Activated CD4-positive, alpha-beta memory T cell treated with anti-CD3 and anti-CD28 coated beads, Interleukin-2, amount 10 ng/mL, durations not matched to agents 7 days and 5 days (primary cell): Measurements from ENCODE around the gene ZC3H18. TPM values are rescaled to one million over a fixed set of nuclear protein-coding genes. Genes with fewer than 3 reads are reported as not detected.

Experiments
- CTCF ChIA-PET: fragments of 350-600 bp; sonication (Branson Sonifier 250); formaldehyde crosslinking; loops from one replicate; lab custom pipeline; 2021; ENCODE audit warnings: antibody characterized with exemption, inconsistent platforms; lab: Charles Lee
- POLR2A ChIA-PET: fragments of 350-600 bp; sonication (Branson Sonifier 250); formaldehyde crosslinking; loops from one replicate; lab custom pipeline; 2021; ENCODE audit warnings: antibody characterized with exemption; lab: Charles Lee
- DNase-seq: peaks from one replicate; pipeline ENCODE4 v3.0.0-alpha.2; 2020
- H3K27ac Mint-ChIP-seq: one replicate; pipeline ENCODE4 v1.8.0; 2021; ENCODE audit warnings: mild to moderate bottlenecking, mixed read lengths
- H3K27me3 Mint-ChIP-seq: one replicate; pipeline ENCODE4 v1.8.0; 2021; ENCODE audit warnings: mixed read lengths
- H3K36me3 Mint-ChIP-seq: one replicate; pipeline ENCODE4 v1.8.0; 2021; ENCODE audit warnings: low read depth, mixed read lengths
- H3K4me1 Mint-ChIP-seq: one replicate; pipeline ENCODE4 v1.8.0; 2021; ENCODE audit warnings: mixed read lengths
- H3K4me3 Mint-ChIP-seq: one replicate; pipeline ENCODE4 v1.8.0; 2021; ENCODE audit warnings: mild to moderate bottlenecking, mixed read lengths
- H3K9me3 Mint-ChIP-seq: one replicate; pipeline ENCODE4 v1.8.0; 2021; ENCODE audit warnings: mixed read lengths
- total RNA-seq, 2 experiments: library from RNA; stranded (reverse); gene quantifications; one replicate each; pipeline ENCODE4 v1.2.3, GENCODE V29; 2021

Gene ZC3H18
- total RNA-seq, 2 experiments from 2014 or later, result 75.9 to 78.6 TPM

DNA sequence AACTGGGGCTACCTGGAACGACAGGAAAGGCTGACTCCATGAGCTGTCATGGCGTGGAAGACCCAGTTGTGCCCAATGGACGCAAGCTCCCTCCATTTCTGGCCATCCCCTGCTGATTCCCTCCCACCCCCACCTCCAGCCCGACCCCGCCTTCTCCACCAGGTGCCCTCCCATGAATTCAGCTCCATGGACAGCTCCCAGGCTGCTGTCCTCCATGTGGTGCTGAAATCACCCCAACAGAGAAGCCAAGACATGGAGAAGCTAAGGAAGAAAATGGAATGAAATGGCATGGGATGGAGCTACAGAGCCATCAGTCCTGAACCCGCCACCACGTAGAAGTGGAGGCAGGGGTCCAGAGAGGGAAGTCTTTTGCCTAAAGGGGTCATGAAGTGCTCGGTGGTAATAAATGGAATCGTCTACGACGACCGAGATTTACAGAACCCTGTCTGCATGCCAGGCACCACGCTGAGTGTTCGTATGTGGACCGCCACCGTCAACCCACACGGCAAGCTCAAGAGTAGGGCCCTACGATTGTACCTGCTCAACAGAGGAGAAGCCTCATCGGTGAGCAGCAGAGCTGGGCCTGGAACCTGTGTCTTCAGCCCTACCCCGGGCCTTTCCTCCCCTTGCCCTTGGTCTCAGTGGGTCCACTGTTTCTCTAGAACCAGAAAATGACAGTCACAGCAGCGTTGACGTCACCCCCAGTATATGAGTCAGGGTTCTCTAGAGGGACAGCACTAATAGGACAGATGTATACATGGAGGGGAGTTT, 9.3 kb upstream of the ZC3H18 start:
- ChIA-PET CTCF (interaction anchor here (0.8 to 3.2 kb wide), 6 partner anchors 10 to 782 kb away, joined by 3 to 13 read pairs (median 4); partner anchors contain the start of gene ZC3H18), POLR2A (interaction anchor here (1.4 kb wide), 1 partner anchor 9 kb away, joined by 3 read pairs; the partner anchor contains the start of gene ZC3H18)
- Mint-ChIP-seq H3K4me1 (peaks cover 5% of the 10 kb centered on the region), H3K27me3 (peaks cover 5% of the 10 kb centered on the region), H3K36me3 (peaks cover 3% of the 10 kb centered on the region), H3K4me3 (no peak overlapping the region), H3K27ac (no peak overlapping the region), H3K9me3 (peaks cover 9% of the 10 kb centered on the region)
- no peak for DNase-seq

DNA sequence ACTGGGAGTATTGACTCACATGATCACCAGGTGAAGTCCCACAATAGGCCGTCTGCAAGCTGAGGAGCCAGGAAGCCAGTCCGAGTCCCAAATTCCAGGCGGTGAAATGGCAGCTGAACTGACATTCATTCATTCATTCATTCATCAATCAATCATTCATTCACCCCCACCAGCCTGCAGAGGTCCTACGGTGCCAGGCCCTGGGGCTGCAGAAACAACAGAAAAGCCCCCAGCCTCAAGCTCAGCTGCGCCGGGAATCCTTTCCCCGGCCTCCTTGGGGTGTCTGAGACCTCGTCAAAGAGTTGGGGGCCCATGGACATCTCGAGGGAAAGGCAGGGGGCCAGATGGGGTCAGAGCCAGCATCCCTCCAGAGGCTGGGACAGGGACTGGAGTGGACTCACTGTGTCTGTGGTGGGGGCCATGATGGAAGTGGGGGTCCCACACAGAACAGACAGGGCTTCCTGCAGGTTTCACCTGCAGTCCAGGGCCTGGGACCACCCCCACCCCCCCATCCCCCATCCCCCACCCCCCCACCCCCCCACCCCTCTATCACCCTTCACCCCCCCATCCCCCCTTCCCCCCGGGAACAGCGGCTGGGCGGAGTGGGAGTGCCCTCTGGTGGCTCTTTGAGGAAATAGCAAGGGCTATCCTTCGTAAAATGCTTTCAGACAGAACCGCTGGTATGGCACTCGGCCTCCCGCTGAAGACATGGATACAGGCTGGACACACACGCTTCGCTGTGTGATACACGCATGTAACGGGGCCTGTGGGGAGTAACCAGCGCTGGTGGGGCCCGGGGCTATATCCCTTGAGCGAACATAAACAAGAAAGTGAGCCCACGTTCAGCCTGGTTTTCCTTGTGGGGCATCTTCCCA, 8.5 kb upstream of the ZC3H18 start:
- DNase-seq, result peak; percentile 43
- Mint-ChIP-seq H3K4me3 (no peak overlapping the region), H3K9me3 (peaks cover 2% of the 10 kb centered on the region), H3K27me3 (peaks cover 5% of the 10 kb centered on the region), H3K27ac (no peak overlapping the region), H3K4me1 (peaks cover 12% of the 10 kb centered on the region), H3K36me3 (no peaks in the 10 kb centered on the region)
- ChIA-PET POLR2A (interaction anchor here (1.2 kb wide), 1 partner anchor 26 kb away, joined by 3 read pairs; no protein-coding TSS in a partner anchor), CTCF (interaction anchor here (0.8 to 3.2 kb wide), 6 partner anchors 9 to 783 kb away, joined by 3 to 13 read pairs (median 4); partner anchors contain the start of gene ZC3H18)

DNA sequence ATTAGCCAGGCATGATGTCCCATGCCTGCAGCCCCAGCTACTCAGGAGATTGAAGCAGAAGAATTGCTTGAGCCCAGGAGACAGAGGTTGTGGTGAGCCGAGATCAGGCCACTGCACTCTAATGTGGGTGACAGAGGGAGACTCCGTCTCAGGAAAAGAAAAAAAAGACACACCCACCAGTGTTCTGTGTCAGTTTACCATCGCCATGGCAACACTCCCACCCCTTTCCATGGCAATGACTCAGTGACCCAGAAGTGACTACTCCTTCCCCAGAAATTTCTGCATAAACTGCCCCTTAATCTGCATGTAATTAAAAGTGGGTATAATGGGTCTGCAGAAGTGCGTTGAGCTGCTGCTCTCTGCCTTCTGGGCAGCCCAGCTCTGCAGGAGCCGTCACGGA, 4.0 kb upstream of the ZC3H18 start:
- H3K9me3 Mint-ChIP-seq, result no peaks in the 10 kb centered on the region
- CTCF ChIA-PET, result no interaction called here
- peaks cover 24% of the 10 kb centered on the region for H3K4me1 Mint-ChIP-seq
- POLR2A ChIA-PET, result no interaction called here
- H3K27ac Mint-ChIP-seq, result no peak overlapping the region
- peaks cover 2% of the 10 kb centered on the region for H3K27me3 Mint-ChIP-seq
- no peaks in the 10 kb centered on the region for H3K36me3 Mint-ChIP-seq
- DNase-seq, result no peak
- H3K4me3 Mint-ChIP-seq, result no peak overlapping the region

DNA sequence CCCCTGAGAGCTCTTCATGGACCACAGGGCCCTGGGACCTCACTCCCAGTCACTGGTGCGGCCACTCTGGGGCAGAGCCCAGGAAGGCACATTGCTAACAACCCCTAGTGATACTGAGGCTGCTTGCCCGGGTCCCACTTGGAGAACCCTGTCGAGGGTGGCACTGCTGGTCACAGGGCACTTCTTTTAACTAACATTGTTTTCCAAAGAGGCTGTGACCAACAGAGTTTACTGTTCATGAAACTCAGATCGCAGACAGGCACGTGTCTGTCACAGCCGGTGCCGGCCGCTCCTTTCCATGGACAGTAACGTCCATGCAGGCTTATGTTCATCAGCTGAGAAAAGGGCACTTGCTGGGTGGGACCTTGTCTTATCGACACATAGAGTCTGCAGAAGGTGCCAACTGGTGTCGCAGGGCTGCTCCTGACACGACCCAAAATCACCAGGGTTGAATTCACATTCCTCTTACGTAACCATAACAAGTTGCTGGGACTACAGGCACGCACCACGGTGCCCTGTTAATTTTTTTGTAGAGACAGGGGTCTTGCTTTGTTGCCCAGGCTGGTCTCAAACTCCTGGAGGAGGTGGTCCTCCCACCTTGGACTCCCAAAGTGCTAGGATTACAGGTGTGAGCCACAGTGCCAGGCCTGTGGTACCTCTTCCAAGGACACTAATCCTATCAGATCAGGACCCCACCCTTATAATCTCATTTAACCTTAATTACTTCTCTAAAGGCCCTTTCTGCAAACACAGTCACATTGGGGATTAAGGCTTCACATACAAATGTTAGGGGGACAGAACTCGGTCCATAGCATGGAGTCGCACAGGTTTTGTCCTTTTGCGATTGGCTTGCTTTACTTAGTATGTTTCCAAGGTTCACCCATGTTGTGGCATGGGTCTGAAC, 1.2 kb upstream of the ZC3H18 start:
- Mint-ChIP-seq H3K9me3 (no peaks in the 10 kb centered on the region), H3K36me3 (peaks cover 18% of the 10 kb centered on the region), H3K27me3 (no peaks in the 10 kb centered on the region), H3K4me3 (peak overlapping the region; percentile 73), H3K27ac (peak overlapping the region; percentile 62), H3K4me1 (peaks cover 42% of the 10 kb centered on the region)
- CTCF ChIA-PET, result no interaction called here
- no peak for DNase-seq
- POLR2A ChIA-PET, result interaction anchor here (1.3 to 2.3 kb wide), 4 partner anchors 24 to 114 kb away, joined by 3 to 20 read pairs (median 8); no protein-coding TSS in a partner anchor

DNA sequence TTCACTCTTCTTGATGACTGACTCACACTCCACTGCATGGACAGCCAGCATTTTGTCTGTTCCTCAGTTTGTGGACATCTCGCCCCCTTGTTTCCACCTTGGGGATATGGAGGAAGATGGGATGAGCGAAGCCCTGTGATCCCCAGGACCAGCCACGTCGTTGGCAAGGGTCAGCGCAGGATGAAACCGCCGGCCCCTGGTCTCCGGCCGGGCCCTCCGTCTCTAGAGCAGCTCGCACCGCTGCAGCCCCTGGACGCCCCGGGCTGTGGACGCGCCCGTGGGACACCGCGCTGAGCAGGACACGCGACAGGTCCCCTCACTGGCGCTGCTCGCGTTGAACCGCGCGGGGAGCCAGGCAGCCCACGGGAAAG, 604 bp upstream of the ZC3H18 start:
- Mint-ChIP-seq H3K4me3 (peak overlapping the region; percentile 73), H3K27ac (peak overlapping the region; percentile 62), H3K27me3 (no peaks in the 10 kb centered on the region), H3K9me3 (no peaks in the 10 kb centered on the region), H3K4me1 (peaks cover 42% of the 10 kb centered on the region), H3K36me3 (peaks cover 18% of the 10 kb centered on the region)
- POLR2A ChIA-PET, result interaction anchor here (0.6 to 2.9 kb wide), 16 partner anchors 9 to 648 kb away, joined by 3 to 30 read pairs (median 5); partner anchors contain the start of genes BANP, CTU2, RNF166 and ZFPM1
- CTCF ChIA-PET, result interaction anchor here (0.7 to 1.9 kb wide), 10 partner anchors 8 to 671 kb away, joined by 3 to 13 read pairs (median 4); no protein-coding TSS in a partner anchor
- DNase-seq, result no peak

DNA sequence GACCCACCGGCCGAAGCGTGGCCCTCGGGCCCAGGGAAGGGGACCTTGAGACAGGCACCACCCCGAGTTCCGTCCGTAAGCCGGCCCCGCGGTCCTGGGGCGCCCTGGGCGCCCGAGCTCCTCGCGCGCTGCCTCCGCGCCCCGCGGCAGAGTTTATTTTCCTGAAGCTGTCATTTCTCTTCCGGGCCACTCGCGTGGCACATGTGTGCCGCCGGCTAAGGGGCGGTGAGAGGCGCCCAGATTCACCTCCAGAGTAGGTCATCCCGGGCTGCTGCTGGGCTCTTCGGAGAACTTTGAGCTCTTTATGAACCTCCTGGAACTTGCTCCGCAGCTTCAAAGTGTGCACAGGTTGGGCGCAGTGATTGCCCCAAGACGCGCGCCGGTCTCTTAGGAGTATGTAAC, 489 bp downstream of the ZC3H18 start:
- H3K9me3 Mint-ChIP-seq, result no peaks in the 10 kb centered on the region
- H3K36me3 Mint-ChIP-seq, result peaks cover 21% of the 10 kb centered on the region
- peak; percentile 56 for DNase-seq
- ChIA-PET POLR2A (interaction anchor here (0.6 to 2.9 kb wide), 26 partner anchors 8 to 792 kb away, joined by 3 to 30 read pairs (median 4); partner anchors contain the start of genes ACSF3, BANP, CTU2 and GALNS), CTCF (interaction anchor here (0.8 to 1.9 kb wide), 11 partner anchors 9 to 210 kb away, joined by 3 to 13 read pairs (median 4); no protein-coding TSS in a partner anchor)
- H3K4me3 Mint-ChIP-seq, result peak overlapping the region; percentile 76
- no peaks in the 10 kb centered on the region for H3K27me3 Mint-ChIP-seq
- H3K27ac Mint-ChIP-seq, result peak overlapping the region; percentile 37
- peaks cover 42% of the 10 kb centered on the region for H3K4me1 Mint-ChIP-seq

DNA sequence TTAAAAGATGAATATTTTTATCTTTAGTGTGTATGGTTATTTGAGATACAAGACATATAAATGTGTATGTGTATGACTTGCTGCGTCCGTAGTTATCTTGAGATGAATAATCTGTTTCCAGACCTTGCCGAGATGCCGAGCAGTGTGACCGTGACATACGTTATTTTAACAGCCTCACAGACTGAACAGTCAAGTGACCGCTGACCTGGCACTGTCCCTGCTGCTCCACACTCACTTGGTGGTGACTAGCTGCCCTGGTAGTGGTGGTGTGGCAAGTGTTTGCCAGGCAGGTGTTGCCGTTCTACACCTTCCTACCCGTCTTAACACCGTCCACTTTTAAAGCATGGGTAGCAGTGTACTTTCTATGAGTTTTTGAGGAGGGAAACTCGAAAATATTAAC, 5.0 kb downstream of the ZC3H18 start:
- DNase-seq, result no peak
- Mint-ChIP-seq H3K27me3 (no peaks in the 10 kb centered on the region), H3K36me3 (peaks cover 58% of the 10 kb centered on the region), H3K4me3 (no peak overlapping the region), H3K9me3 (no peaks in the 10 kb centered on the region), H3K27ac (no peak overlapping the region), H3K4me1 (peaks cover 35% of the 10 kb centered on the region)
- CTCF ChIA-PET, result no interaction called here
- POLR2A ChIA-PET, result no interaction called here

DNA sequence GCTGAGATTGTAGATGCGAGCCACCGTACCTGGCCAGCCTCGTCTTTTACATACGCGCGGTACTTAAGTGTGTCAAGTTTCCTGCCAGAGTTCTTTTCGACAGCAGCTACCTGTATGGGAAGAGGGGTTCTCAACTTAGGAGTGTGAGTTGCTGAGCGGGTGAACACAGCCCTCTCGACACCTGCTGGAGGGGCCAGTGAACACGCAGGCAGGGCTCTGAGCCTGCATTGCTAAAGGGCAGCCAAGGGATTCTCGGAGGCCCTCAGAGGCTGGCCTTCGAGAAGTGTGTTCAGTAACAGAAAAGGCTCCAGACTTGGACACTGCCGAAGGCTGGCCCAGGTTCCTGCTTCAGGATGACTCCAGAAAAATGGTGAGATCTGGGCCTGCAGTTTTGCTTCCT, 6.1 kb downstream of the ZC3H18 start:
- no peak for DNase-seq
- Mint-ChIP-seq H3K4me3 (no peak overlapping the region), H3K27ac (no peak overlapping the region), H3K27me3 (no peaks in the 10 kb centered on the region), H3K4me1 (peaks cover 29% of the 10 kb centered on the region), H3K36me3 (peaks cover 68% of the 10 kb centered on the region), H3K9me3 (no peaks in the 10 kb centered on the region)
- CTCF ChIA-PET, result no interaction called here
- POLR2A ChIA-PET, result no interaction called here

DNA sequence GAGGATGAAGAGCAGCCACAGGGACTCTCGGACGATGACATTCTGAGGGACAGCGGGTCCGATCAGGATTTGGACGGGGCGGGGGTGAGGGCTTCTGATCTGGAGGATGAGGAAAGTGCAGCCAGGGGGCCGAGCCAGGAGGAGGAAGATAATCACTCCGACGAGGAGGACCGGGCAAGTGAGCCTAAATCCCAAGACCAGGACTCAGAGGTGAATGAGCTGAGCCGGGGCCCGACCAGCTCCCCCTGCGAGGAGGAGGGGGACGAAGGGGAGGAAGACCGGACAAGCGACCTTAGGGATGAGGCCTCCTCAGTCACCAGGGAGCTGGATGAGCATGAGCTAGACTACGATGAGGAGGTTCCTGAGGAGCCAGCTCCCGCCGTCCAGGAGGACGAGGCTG, 7.0 kb downstream of the ZC3H18 start:
- Mint-ChIP-seq H3K4me1 (peaks cover 24% of the 10 kb centered on the region), H3K36me3 (peaks cover 66% of the 10 kb centered on the region), H3K27me3 (no peaks in the 10 kb centered on the region), H3K9me3 (no peaks in the 10 kb centered on the region), H3K4me3 (no peak overlapping the region), H3K27ac (peak overlapping the region; percentile 36)
- DNase-seq, result no peak
- ChIA-PET CTCF (no interaction called here), POLR2A (interaction anchor here (1.3 kb wide), 1 partner anchor 11 kb away, joined by 4 read pairs; no protein-coding TSS in a partner anchor)

DNA sequence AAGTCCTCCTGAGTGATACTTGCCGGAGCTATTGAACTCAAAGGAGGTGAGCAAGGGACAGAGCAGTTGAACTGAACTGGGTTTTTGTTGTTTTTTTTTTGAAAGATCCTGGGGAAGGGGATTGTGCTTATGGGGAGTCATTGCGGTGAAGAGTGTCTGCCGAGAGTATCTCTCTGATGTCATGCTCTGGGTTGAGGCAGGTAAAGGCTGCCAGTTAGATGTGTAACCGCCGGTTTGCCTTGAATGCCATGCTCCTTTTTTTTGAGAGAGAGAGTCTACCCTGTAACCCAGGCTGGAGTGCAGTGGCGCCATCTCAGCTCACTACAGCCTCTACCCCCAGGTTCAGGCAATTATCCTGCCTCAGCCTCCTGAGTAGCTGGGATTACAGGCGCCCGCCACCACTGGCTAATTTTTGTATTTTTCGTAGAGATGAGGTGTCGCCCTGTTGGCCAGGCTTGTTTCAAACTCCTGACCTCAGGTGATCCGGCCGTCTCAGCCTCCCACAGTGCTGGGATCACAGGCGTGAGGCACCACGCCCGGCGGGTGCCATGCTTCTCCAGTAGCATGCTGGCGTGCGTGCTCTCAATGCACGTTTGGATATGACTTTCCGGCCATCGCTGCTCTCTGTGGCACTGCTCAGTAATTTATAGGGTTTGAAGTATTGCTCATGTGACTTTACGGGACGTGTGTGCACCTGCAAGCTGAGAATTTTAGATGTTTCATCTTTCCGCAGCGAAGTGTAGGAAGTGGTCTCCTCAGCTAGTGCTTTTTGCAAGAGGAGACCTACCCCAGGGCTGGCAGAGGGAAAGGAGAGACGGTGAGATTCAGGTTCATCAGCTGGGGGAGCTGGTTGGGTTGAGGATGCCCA, 8.5 kb downstream of the ZC3H18 start:
- CTCF ChIA-PET, result no interaction called here
- DNase-seq, result no peak

DNA sequence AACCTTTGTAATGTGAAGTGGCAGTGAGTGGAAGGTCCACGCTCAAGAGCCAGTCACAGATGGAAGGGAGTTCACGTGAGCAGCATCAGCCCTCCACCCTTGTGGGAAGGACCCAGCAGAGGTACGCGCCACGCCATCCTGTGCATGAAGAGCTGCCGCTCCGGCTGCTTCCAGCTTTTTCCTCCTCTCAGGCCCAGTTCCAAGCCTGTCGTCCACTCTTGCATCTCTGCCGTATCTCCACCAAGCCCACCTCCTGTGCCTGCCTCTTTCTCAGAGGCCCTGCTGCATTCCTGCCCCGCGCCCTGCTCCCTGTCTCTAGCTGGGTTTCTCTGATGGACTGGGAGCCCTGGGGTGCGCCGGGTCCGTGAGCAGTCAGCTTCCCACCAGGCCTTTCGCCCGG, 10.2 kb downstream of the ZC3H18 start:
- H3K9me3 Mint-ChIP-seq, result no peaks in the 10 kb centered on the region
- DNase-seq, result no peak
- ChIA-PET POLR2A (no interaction called here), CTCF (no interaction called here)
- no peak overlapping the region for H3K27ac Mint-ChIP-seq
- no peaks in the 10 kb centered on the region for H3K27me3 Mint-ChIP-seq
- no peak overlapping the region for H3K4me3 Mint-ChIP-seq
- peaks cover 66% of the 10 kb centered on the region for H3K36me3 Mint-ChIP-seq
- peaks cover 34% of the 10 kb centered on the region for H3K4me1 Mint-ChIP-seq

More for the DNA sequence above, 8.5 kb downstream of the ZC3H18 start:
- no peak overlapping the region for H3K27ac Mint-ChIP-seq
- no peaks in the 10 kb centered on the region for H3K9me3 Mint-ChIP-seq
- peaks cover 27% of the 10 kb centered on the region for H3K4me1 Mint-ChIP-seq
- H3K27me3 Mint-ChIP-seq, result no peaks in the 10 kb centered on the region
- POLR2A ChIA-PET, result interaction anchor here (1.7 kb wide), 1 partner anchor 8 kb away, joined by 4 read pairs; the partner anchor contains the start of gene ZC3H18
- H3K36me3 Mint-ChIP-seq, result peaks cover 63% of the 10 kb centered on the region
- no peak overlapping the region for H3K4me3 Mint-ChIP-seq
